ENCODE results near the gene DLL1.

Gene DLL1

DNA sequence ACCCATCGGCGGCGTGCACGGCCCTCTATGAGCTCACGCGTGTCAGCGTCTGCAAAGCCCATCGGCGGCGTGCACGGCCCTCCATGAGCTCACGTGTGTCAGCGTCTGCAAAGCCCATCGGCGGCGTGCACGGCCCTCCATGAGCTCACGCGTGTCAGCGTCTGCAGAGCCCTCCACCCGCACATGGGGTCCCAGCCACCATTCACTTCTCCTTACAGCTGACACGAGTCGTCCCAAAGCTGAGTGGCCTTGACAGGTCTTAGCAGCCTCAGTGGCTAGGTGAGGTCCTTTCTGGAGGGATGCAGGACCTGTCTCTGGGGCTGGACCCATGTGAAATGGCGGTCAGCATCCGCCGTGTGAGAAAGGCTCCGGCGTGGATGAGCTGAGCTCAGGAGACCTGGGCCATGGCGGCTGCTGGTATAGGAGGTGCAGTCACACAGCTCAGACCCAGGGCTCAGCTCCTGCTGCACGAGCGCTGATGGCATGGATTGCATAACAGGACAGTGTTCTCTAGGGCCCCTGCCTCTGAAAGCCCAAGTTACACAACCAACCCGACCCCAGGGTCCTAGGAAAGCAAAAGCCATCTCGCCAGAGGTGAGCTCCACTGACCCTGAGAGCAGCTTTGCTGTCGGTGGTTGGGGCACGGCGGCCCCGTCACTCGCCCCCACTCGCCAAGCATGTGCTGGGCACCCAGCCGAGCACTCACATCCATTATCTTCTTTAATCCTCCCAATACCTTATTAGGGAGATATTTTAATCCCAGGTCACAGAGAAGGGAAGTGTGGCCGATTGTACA lies 38.9 kb downstream of the DLL1 start:
- TF ChIP-seq ZFX (IDR thresholded peaks at IDR 0.05) (no peak), CTCF (conservative IDR thresholded peaks at IDR 0.05) (no peak)
- H3K27ac ChIP-seq = no peak overlapping the region

DNA sequence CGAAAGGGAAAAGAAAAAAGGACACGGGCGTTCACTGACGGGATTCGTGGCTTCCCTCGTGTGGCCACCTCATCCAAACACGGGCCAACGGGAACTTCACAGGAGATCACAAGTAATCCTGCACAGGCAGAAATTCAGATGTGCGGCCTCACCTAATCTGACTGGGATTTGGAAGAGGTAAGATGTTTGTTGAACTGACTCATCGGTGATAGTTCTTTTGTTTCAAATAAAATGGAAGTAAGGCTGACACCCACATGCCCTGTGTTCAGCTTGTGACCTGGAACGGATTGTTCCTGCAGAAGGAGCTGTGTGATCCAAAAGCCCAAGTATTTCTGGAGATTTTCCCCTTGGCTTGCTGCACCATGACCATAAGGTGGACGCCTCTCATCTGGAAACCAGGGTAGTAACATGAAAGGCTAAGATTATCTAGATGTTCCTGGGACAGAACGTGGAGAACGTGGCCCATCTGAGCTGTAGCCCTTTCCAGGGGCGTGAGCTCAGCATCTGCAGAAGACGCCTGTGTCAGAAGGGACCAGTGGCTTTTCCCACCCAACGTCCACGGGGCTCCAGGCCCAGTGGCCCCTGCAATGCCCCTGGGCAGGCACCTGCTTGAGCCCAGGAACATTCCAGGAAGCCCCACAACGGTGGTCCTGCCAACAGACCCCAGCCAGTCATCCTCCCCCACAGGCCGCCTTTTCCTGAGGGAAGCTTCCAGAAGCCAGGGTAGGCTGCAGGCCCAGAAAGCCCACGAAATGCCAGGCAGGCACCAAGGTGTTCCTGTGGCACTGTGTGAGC lies 39.7 kb downstream of the DLL1 start:
- H3K27ac ChIP-seq = no peak overlapping the region
- TF ChIP-seq ZFX (IDR thresholded peaks at IDR 0.05) (no peak), CTCF (conservative IDR thresholded peaks at IDR 0.05) (no peak)

GRCh38 chr6:170250455-170250854 lies 40.4 kb downstream of the DLL1 start:
- H3K27ac ChIP-seq = no peak overlapping the region
- TF ChIP-seq CTCF (conservative IDR thresholded peaks at IDR 0.05) (no peak), ZFX (IDR thresholded peaks at IDR 0.05) (no peak)

- H3K27ac ChIP-seq = no peak overlapping the region
- TF ChIP-seq CTCF (conservative IDR thresholded peaks at IDR 0.05) (no peak), ZFX (IDR thresholded peaks at IDR 0.05) (no peak)
Observed at GRCh38 chr6:170249817-170250216, 41.1 kb downstream of the DLL1 start.

GRCh38 chr6:170248861-170249600 lies 41.8 kb downstream of the DLL1 start:
- no peak for TF ChIP-seq CTCF (conservative IDR thresholded peaks at IDR 0.05)
- TF ChIP-seq ZFX (IDR thresholded peaks at IDR 0.05) = no peak
- no peak overlapping the region for H3K27ac ChIP-seq

DNA sequence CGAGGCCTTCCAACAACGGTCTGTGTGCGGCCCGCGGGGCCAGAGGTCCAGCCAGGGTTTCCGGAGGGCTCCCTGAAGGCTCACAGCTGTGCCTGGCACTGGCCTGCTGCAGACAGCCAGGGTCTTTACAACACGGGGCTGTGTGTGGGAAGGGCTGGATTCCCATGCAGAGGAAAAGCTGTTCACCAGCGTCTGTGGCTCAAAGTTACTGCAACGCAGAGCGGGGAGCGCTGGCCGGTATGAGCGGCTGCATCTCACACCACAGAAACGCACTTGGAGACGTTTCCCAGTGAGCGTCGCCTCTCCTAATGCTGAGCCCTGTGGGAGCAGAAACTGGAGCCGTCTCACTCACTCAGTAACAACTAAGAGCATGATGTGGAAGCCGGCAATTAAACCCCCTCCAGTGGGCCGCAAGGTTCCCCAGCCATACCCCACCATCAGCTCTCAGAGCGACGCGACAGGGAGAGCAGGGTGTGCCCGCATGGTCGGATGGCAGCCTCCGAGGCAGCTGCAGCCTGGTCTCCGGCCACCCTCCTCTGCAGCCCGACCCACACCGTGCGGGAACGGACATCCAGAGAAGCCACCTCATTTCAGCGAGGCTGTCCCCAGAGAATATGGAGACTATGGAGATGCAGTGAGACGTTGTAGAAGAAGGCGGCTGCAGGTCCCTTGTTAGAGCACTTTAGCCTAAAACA lies 42.6 kb downstream of the DLL1 start:
- TF ChIP-seq CTCF (conservative IDR thresholded peaks at IDR 0.05) (no peak), ZFX (IDR thresholded peaks at IDR 0.05) (no peak)
- H3K27ac ChIP-seq = no peak overlapping the region

All from C4-2B (cell line).